HL-60/S4 (cell line): Measurements from ENCODE around the gene ABHD8.

Source experiments
- in situ Hi-C: fragments of 300-500 bp; cut with MboI; formaldehyde crosslinking; loops from 2 replicates; pipeline ENCODE4 v1.14.3; 2022; ENCODE audit warnings: low sequenced_read_pairs

Gene ABHD8

DNA sequence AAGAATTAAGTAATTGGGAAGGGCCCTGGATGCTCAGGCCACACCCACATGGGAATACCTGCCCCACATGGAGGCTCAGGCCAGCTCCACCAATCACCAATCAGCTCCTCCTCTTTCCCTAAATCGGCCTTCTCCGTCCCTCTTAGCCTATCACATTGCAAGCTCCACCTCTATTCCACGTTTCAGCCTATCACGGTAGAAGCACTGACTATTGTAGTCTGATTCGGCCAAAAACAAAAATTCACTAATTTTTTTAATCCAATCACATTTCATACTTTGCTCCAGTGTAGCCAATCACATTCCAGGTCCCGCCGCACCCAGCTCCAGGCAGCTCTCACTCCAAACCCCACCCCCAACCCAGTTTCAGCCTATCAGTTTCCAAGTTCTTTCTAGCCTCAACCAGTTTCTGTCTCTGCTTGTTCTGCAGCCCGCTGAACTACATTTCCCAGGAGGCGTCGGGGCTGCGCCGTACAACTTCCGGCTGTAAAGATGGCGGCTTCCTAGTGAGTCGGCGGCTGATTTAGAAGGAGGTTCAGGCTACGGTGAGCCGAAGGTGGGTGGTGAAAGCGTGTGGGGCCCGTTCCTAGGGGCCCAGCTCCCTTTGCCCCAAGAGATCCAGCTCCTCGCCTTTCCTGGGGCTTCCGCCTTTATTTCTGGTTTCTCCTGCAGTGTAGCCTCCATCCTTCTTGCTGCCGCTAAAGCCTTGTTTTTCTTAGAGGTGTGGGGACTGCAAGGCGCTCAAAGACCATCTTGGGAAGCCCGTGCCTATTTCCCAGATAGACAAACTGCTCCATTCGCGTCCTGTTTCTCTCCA is 36.0 kb downstream of the ABHD8 start, which contains the start of gene BABAM1:
Gene BABAM1, plus strand, starts transcription at position 469 of the 814 bp plus-strand sequence. CDS start 1,364 bp downstream, outside the sequence.
- in situ Hi-C loops, result no loop called here

DNA sequence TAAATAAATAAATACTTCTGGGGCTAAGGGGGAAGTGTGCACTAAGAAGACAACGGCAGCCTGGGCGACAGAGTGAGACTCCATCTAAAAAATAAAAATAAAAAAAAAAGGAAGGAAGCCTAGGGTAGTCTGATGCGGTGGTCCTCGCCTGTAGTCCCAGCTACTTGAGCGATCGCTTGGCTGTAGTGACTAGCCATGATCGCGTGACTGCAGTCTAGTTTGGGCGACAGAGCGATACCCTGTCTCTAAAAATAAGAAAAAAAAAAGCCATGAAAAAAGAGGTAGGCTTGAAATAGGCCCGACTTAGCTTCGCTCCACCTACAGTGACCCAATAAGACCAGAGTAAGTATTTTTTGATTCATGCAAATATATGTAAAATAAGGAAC is 36.6 kb downstream of the ABHD8 start:
- in situ Hi-C loops, result no loop called here

DNA sequence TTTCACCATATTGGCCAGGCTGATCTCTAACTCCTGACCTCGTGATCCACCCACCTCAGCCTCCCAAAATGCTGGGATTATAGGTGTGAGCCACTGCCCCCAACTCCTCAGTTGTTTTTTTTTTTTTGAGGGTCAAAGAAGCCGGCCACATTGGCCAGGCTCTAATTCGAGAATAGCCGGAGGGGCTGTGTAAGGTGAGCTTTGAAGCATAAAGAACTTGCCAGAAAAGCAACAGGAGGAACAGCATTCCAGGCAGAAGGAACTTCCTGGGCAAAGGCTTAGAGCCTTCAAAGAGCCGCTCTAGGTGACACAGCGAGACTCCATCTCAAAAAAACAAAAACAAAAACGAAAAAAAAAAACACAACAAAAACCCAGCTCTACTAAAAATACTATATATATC is 37.2 kb downstream of the ABHD8 start:
- in situ Hi-C loops, result no loop called here

DNA sequence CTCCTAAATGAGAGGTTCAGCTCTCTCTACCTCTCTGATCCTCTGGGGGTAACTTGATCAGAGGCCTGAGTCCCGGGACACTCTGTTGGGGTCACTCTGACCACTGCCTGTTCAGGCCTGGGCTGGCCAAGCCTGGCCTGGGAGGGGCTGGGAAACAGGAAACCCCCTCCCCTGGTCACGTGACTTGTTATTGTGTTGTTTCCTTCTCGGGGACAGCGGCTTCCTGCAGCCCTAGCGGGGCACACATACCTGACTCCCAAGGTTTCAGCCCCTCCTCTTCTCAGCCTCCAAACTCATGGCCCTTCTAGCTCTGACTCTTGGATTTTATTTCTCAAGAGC is 38.6 kb downstream of the ABHD8 start, which contains the start of gene USHBP1:
Gene USHBP1, minus strand, starts transcription at position 105 of the 339 bp plus-strand sequence. CDS start 446 bp downstream, outside the sequence.
- in situ Hi-C loops, result no loop called here

DNA sequence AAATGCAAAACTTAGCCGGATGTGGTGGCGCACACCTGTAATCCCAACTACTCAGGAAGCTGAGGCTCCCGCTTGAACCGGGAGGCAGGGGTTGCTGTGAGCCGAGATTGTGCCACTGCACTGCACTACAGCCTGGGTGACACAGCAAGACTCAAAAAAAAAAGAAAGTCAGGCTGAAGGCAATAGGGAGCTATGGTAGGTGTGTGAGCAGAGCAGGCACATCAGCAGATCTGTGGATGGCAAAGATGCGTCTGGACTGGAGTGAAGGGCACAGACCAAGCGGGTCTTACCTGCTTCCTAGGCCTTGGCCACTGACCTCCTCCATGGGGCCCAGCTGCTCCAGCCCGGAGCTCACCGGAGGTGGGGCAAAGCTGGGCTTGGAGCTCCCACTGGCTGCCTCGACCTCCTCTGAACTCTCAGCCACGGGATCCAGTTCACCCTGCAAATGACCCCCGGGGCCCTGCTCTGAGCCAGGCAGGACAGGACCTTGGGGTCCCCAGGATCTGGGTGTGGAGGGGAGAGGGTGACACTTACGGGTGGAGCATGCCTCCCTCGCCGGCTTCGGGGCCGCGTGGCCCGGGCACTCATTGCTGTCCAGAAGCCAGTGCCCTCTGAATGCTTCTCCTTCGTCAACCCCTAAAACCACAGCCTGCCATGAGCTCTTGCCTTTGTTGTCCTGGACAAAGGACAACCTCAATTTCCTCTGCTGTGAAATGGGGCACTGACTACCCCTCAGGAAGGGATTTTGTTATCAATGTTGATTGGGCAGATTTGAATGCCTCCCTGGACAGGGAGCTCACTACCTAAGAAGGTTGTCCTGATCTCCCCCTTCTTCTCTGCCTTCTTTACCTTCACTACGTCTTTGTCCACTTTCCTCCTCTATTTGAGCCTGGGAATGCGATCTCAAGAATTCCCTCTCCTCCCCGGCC is 39.2 kb downstream of the ABHD8 start:
- in situ Hi-C loops, result no loop called here

DNA sequence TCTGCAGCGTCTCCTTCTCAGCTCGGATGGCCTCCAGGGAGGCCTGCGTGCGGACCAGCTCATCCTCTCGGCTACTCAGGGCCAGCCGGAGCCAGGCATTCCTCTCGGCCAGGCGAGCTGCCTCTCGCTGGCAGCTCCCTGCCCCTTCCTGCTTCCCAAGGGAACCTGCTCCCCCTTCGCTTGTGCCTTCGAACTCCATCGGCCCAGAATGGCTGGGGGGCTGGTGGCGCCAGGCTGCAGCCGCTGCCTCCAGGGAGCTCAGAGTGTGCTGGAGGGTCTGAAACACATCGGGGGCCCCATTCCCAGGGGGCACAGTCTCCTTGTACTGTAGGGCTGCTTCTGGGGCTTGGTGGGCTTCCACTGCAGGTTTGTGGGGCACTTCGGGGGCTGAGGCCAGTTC is 40.7 kb downstream of the ABHD8 start:
- in situ Hi-C loops, result no loop called here

DNA sequence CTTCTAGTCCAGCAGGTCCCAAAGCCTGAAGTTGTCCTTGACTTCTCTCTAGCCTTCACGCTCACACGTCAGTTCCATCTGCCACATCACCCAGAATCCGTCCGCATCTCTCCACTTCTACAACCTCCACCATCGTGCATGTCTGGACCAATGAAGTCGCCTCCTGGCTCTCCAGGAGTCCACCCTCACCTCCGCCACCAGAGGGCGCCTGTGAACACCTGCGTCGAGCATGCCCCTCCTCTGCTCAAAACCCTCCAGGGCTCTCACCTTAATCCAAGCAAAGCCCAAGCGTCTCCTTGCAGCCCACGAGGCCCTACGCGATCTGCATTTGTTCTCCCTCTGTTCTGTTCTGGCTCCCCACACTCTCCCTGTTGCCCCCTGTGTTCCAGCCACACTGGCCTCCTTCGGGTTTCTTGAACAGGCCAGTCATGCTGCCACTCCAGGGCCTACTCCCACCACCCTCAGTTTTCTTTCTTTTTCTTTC is 42.3 kb downstream of the ABHD8 start:
- in situ Hi-C loops, result no loop called here

DNA sequence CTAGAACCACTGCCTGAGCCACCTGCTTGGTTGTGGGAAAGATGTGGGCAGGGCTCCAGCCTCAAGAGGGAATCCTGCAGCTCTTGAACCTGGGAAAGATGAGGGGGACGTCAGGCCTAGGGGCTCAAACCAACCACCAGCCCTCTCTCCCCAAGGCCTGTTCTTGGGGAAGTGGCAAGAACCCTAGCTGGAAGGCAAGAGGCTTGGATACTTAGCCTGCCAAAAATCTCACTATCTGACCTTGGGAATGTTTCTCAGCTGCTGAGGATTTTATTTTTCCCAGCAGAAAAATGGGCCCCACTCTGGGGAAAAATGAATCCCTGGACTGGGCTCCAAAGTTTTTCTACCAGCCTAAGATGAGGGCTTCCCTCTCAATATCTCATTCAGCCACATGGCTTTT is 43.3 kb downstream of the ABHD8 start:
- in situ Hi-C loops, result no loop called here

DNA sequence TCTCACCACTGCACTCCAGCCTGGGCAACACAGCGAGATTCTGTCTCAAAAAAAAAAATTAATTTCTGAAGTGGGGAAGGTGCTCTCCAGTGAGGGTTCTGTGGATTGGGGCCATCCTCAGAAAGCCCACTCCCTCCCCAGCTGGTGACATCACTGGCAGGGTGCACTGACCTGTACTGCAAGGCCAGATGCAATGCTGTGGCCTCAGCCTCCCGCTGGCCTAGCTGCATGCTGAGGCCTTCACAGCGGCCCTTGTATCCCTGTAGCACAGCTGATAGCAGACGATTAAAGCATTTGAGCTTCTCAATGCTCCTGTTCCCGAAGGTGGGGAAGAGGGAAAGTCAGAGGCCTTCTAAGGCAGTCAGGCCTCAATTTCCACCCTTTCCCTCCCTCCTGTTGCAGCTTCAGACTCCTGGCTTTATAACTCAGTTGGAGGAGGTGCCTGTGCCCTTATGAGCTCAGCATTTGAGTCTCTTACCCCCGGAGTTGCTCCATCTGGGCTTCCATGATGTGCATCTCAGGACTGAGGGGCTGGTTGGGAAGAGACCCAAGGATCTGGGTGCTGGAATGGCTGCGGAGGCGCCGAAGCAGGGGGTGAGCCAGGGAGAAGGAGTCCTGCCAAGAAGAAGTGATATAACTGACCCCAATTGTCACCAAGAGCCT is 44.0 kb downstream of the ABHD8 start:
- in situ Hi-C loops, result no loop called here

DNA sequence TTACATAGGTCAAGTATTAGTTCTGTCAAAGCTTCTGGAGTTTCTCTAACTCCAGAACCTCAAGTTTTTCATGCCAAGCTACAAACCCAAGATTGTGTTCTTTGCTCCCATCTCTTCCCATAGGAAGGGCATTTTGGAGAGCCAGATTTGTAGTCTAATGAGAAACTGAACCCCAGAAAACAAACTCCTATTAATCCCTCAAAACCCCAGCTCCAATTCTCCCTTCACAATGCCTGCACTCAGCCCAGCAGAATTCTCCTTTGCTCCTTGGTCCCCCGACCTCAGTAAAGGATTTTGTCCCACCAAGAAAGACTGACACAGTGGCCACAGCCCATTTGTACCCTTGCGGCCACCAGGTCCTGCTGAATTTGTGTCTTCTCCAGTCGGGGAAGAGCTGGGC is 47.1 kb downstream of the ABHD8 start:
- in situ Hi-C loops, result no loop called here

DNA sequence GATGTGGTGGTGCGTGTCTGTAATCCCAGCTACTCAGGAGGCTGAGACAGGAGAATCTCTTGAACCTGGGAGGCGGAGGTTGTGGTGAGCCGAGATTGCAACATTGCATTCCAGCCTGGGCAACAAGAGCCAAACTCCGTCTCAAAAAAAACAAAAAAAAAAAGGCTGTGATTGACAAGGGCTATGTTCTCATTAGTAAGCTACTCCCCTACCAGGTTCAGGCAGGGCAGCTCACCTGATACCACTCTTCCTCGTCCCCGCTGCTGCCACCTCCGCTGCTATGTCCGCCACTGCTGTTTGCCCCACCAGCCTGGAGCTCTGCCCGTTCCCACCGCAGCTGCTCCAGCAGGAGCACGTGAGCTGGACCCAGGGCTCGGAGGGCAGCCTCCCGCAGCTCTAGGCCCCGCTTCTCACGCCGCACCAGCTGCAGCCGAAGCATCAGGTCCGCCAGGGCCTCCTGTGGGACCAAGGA is 48.0 kb downstream of the ABHD8 start:
- in situ Hi-C loops, result no loop called here

DNA sequence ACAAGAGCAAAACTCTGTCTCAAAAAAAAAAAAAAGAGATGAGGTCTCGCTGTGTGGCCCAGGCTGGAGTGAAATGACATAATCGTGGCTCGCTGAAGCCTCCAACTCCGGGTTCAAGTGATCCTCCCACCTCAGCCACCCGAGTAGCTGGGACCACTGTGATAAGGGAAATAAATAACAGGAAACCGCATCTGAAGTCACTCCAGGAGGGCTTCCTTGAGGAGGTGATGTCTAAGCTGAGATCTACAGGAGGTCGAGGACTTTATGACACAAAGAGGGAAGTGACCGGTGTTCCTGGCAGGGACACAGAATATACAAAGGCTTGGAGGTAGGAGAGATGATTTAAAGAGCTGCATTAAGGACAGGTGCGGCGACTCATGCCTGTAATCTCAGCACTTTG is 48.6 kb downstream of the ABHD8 start:
- in situ Hi-C loops, result no loop called here

DNA sequence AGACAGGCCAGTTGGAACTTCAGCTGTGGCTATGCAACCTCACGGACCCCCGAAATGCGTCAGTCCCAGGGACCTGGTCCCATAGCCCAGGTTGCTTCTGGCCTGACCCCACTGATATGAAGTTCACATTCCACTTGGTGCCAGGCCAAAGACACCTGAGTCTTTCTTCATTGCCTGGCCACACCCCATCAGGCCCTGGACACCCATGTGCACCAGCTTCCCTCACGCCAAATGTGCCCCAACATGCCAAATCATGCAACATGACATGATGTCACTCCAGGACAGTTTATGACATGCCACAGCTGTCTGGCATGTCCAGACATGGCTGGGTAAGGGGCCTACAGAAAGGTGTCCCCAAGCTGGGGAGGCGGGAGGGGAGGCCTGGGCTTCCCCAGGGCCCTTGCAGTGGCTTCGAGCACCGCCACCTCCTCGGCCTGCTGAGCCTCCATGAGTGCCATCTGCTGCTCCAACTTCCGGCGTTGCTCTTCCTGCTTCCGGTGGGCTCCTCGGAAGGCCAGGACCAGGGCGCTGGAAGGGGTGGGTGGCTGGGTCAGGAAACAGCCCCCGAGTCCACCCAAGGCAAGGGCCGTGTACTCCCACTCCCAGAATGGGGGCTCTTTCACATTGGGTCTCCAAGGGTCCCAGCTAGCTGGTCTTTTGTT is 53.2 kb downstream of the ABHD8 start:
- in situ Hi-C loops, result no loop called here

DNA sequence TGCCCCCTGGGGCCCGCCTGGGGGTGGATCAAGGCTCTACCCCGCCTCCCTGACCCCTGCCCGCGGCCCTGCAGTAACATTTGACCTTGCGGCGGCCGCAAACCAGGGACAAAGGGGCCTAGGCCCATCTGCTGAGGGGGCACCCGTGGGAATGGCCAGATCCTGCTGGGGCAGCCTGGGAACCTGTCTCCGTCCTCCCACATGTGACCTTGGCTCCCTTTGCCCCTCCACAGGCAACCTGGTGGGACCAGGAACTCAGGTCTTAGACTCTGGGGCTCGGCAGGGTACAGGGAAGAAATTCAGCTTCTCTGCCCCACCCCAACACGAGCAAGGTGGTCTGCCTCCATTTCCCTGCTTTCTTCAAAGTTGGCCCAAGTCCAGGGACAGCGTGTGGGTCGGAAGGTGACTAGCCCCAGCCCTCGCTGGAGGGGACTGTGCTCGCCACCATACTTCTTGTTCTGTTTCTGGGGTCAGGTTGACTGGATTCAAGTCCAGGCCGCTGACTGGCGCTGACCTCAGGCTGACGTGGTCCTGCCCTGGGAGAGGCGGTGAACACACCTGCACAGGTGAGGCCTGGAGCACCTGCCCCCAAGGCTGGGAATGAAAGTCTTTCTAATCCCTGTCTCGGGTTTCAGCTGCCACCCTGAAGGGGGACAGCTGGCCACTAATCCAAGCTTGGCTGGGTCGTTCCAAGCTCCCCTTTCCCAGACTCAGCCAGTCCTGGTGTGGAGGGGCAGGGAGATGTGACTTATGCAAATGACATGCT is 55.0 kb downstream of the ABHD8 start:
- in situ Hi-C loops, result no loop called here

DNA sequence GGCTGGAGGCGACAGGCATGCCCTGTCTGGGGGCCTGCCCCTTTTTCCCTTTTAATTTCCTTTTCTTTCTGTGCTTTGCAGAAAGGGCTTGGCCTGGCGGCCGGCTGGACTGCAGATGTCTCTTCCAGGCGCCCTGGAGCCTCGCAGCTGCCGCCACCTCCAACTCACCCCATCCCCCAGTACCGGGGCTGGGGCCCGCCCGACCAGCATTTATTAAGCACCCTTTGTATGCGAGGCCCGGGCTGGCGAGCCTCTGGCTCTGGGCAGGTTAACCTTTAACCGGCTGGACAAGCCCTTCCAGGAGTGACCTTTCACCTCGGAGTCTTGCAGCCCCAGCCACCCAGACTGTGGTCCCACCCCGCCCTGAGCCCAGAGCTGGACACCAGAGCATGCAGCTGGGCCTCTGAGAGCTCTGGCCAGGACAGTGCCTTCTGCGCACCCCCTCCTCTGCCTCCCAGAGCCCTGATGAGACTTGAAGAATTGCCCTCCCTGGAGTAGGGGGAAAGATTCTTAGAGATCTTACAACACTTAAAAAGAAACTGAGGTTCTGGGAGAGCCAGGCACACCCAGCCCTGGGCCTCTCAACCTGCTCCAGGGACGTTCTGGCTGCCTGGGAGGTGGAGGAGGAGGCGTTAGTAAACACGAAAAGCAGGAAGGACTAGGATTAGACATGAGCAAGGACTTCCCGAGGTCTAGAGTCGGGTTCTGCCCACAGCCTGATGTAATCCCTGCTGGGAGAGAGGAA is 56.4 kb downstream of the ABHD8 start:
- in situ Hi-C loops, result no loop called here

DNA sequence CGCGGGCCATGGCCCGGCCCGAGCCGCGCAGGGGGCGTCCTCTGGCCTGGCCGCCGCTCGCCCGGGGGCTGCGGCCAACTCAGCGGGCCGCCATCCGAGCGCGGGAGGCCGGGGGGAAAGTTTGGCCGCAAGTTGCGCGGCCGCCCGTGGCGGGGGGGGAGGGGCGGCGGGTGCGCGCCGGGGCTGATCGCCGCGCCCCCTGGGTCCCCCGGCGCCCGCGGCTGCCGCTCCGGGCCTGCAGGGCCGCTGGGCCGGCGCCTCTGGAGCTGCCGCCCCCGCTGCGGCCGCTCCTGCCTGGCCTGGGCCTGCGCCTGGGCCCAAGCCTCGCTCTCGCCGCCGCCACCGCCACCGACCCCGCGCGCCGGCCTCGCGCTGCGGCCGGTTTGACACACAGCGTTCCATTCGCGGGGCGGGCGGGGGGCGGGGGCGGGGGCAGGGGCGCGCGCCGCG is 57.7 kb downstream of the ABHD8 start, which contains the start of gene NR2F6:
Gene NR2F6, minus strand, starts transcription at position 385 of the 450 bp plus-strand sequence. CDS start 699 bp downstream, outside the sequence.
- in situ Hi-C loops, result no loop called here

DNA sequence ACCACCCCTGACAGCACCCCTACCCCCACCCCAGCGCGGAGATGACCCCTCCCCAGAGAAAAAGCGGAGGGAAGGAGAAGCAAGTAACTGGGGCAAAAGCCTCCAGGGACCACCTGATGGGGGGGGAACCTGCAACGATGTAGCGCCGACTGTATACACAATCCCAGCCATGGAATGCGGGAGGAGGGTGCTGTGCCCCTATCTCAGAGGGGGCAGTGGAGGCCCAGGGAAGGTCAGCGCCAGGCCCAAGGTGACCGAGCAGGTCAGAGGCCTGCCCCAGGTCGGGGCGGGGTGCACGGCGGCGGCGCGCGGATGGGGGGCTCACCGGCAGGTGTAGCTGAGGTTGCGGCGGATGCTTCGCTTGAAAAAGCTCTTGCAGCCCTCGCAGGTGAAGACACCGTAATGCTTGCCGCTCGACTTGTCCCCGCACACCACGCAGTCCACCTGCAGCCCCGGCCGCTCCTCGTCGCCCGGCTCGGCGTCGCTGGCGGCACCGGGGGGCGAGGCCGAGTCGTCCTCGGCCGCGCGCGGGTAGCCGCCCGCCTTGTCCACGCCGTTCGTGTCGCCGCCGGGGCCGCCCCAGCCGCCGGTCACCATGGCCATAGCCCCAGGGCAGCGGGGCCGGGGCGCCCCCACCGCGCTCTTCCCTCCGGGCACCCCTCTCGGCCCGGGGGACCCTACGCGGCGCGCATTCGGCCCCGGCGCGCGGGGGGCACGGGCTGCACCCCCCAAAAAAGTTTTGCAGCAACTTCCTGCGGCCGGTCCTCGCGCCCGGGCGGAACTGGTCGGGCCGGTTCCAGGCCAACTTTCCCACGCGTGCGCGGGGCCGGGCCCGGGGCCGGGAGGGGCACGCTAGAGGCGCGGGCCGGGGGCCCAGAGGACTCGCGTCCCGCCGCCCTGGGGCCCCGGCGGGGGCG is 58.3 kb downstream of the ABHD8 start:
- in situ Hi-C loops, result no loop called here
